ENCODE results near the gene ELMO1.

Gene ELMO1

GRCh38 chr7:36910401-36910800, 538.3 kb downstream of the ELMO1 start:
- TF ChIP-seq ZNF384 (IDR thresholded peaks at IDR 0.05) (no peak), FOXM1 (IDR thresholded peaks at IDR 0.05; ENCODE audit: borderline replicate concordance) (no peak), SP1 (IDR thresholded peaks at IDR 0.05) (no peak), NFRKB (IDR thresholded peaks at IDR 0.05) (no peak), FOXK2 (IDR thresholded peaks at IDR 0.05) (no peak), TARDBP (IDR thresholded peaks at IDR 0.05) (no peak), LEF1 (IDR thresholded peaks at IDR 0.05; ENCODE audit: borderline replicate concordance) (no peak), PKNOX1 (IDR thresholded peaks at IDR 0.05) (no peak), ELF4 (IDR thresholded peaks at IDR 0.05) (no peak), HDGF (IDR thresholded peaks at IDR 0.05; ENCODE audit: borderline replicate concordance) (no peak), FOXA1 (IDR thresholded peaks at IDR 0.05) (no peak), SUZ12 (IDR thresholded peaks at IDR 0.05) (no peak), L3MBTL2 (conservative IDR thresholded peaks at IDR 0.05) (no peak), CTBP1 (IDR thresholded peaks at IDR 0.05; ENCODE audit: borderline replicate concordance) (no peak), BHLHE40 (IDR thresholded peaks at IDR 0.05; ENCODE audit: borderline replicate concordance) (no peak), ARNT (IDR thresholded peaks at IDR 0.05) (no peak)
- ChIA-PET CTCF (no interaction called here), POLR2A (interaction anchor here (0.8 kb wide), 1 partner anchor 12 kb away, joined by 3 read pairs; no protein-coding TSS in a partner anchor)
- DNase-seq (ENCODE audit: extremely low spot score): no peak

DNA sequence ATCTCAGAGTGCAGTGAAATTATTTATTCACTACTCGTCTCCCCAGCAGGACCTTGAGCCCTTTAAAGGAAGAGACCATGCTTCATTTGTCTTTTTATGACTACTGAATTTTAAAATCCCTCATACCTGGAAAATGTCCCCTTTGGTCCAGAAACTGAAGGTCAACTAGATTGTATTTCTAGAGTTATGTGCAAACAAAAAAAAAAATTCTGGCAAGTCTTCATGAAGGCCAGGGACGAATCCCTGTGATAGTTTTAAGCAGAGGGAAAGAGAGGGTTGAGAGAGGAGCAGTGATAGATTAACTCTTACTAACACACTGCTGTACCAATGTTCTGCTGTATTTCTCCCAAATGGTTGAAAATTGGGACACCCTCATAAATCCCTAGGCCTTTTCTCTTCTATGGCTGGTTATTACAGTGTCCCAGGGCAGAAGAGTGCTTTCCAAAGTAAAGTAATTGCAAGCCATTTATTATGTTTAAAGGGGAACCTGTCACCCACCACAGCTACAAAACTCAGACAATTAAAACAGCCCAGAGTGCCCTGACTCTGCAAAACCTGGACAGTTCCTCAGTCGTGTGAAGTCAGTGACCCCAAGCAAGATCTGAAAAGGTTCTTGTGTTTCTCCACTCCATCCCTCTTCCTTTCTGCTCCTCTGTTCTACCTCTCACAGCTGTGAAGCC, 541.6 kb downstream of the ELMO1 start:
- POLR2A ChIA-PET: no interaction called here
- no peak for TF ChIP-seq FOXM1 (IDR thresholded peaks at IDR 0.05; ENCODE audit: borderline replicate concordance)
- TF ChIP-seq CTBP1 (IDR thresholded peaks at IDR 0.05; ENCODE audit: borderline replicate concordance): no peak
- no peak for TF ChIP-seq SUZ12 (IDR thresholded peaks at IDR 0.05)
- TF ChIP-seq NFRKB (IDR thresholded peaks at IDR 0.05): no peak
- TF ChIP-seq SP1 (IDR thresholded peaks at IDR 0.05): no peak
- TF ChIP-seq HDGF (IDR thresholded peaks at IDR 0.05; ENCODE audit: borderline replicate concordance): no peak
- TF ChIP-seq FOXK2 (IDR thresholded peaks at IDR 0.05): no peak
- no peak for TF ChIP-seq TARDBP (IDR thresholded peaks at IDR 0.05)
- TF ChIP-seq ZNF384 (IDR thresholded peaks at IDR 0.05): no peak
- TF ChIP-seq L3MBTL2 (conservative IDR thresholded peaks at IDR 0.05): no peak
- TF ChIP-seq LEF1 (IDR thresholded peaks at IDR 0.05; ENCODE audit: borderline replicate concordance): no peak
- no peak for TF ChIP-seq PKNOX1 (IDR thresholded peaks at IDR 0.05)
- TF ChIP-seq BHLHE40 (IDR thresholded peaks at IDR 0.05; ENCODE audit: borderline replicate concordance): no peak
- TF ChIP-seq FOXA1 (IDR thresholded peaks at IDR 0.05): no peak
- no peak for DNase-seq (ENCODE audit: extremely low spot score)

DNA sequence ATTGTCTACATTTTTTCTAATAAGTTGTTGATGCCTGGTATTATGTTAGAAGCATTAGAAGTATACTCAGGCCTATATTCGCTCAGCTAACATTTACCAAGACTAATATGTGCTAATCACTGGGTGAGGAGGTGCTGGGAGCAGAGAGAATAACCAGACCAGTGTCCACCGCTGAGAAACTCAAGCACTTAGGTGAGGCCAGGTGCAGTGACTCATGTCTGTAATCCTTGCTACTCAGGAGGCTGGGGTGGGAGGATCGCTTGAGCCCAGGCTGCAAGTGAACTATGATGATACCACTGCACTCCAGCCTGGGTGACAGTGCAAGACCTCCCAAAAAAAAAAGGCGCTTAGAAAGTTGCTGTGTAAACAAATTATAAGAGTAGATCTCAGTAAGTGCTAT, 542.2 kb downstream of the ELMO1 start:
- CTCF ChIA-PET: no interaction called here
- DNase-seq (ENCODE audit: extremely low spot score): no peak
- TF ChIP-seq ZNF384 (IDR thresholded peaks at IDR 0.05) (no peak), BHLHE40 (IDR thresholded peaks at IDR 0.05; ENCODE audit: borderline replicate concordance) (no peak), NFRKB (IDR thresholded peaks at IDR 0.05) (no peak), FOXA1 (IDR thresholded peaks at IDR 0.05) (no peak), FOXK2 (IDR thresholded peaks at IDR 0.05) (no peak), LEF1 (IDR thresholded peaks at IDR 0.05; ENCODE audit: borderline replicate concordance) (no peak), TARDBP (IDR thresholded peaks at IDR 0.05) (no peak), ELF4 (IDR thresholded peaks at IDR 0.05) (no peak), SP1 (IDR thresholded peaks at IDR 0.05) (no peak), SUZ12 (IDR thresholded peaks at IDR 0.05) (no peak), CTBP1 (IDR thresholded peaks at IDR 0.05; ENCODE audit: borderline replicate concordance) (no peak), HDGF (IDR thresholded peaks at IDR 0.05; ENCODE audit: borderline replicate concordance) (no peak)
- POLR2A ChIA-PET: no interaction called here

More for the DNA sequence above, 541.6 kb downstream of the ELMO1 start:
- CTCF ChIA-PET: no interaction called here

DNA sequence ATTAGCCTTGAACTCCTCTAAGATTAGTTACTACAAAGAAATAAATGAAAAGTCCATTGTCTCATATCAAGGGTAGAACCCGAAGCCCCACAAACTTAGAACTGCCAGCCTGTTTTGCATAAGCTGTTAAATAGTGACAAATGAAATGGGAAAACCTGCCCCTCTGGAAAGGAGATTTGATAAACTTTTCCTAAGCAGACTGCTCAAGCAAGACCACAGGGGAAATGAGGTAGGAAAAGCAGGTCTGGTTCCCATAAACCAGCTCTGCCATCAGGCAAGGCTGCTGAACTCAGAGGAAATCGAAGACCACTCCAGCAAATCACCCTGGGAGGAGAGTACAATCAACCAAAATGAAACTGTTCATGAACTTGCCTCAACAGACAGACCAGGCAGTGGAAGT, 542.8 kb downstream of the ELMO1 start:
- POLR2A ChIA-PET: no interaction called here

GRCh38 chr7:36904802-36905201, 543.9 kb downstream of the ELMO1 start:
- TF ChIP-seq BHLHE40 (IDR thresholded peaks at IDR 0.05; ENCODE audit: borderline replicate concordance) (no peak), NFRKB (IDR thresholded peaks at IDR 0.05) (no peak), PKNOX1 (IDR thresholded peaks at IDR 0.05) (no peak), TARDBP (IDR thresholded peaks at IDR 0.05) (no peak), ZNF384 (IDR thresholded peaks at IDR 0.05) (no peak), FOXA1 (IDR thresholded peaks at IDR 0.05) (no peak), L3MBTL2 (conservative IDR thresholded peaks at IDR 0.05) (no peak), HDGF (IDR thresholded peaks at IDR 0.05; ENCODE audit: borderline replicate concordance) (no peak), FOXM1 (IDR thresholded peaks at IDR 0.05; ENCODE audit: borderline replicate concordance) (no peak), SP1 (IDR thresholded peaks at IDR 0.05) (no peak), SUZ12 (IDR thresholded peaks at IDR 0.05) (no peak), LEF1 (IDR thresholded peaks at IDR 0.05; ENCODE audit: borderline replicate concordance) (no peak), FOXK2 (IDR thresholded peaks at IDR 0.05) (no peak), CTBP1 (IDR thresholded peaks at IDR 0.05; ENCODE audit: borderline replicate concordance) (no peak), ELF4 (IDR thresholded peaks at IDR 0.05) (no peak)
- ChIA-PET CTCF (no interaction called here), POLR2A (no interaction called here)
- no peak for DNase-seq (ENCODE audit: extremely low spot score)

More for the DNA sequence above, 542.8 kb downstream of the ELMO1 start:
- TF ChIP-seq ELF4 (IDR thresholded peaks at IDR 0.05) (no peak), FOXA1 (IDR thresholded peaks at IDR 0.05) (no peak), PKNOX1 (IDR thresholded peaks at IDR 0.05) (no peak), CTBP1 (IDR thresholded peaks at IDR 0.05; ENCODE audit: borderline replicate concordance) (no peak), NFRKB (IDR thresholded peaks at IDR 0.05) (no peak), L3MBTL2 (conservative IDR thresholded peaks at IDR 0.05) (no peak), TARDBP (IDR thresholded peaks at IDR 0.05) (no peak), SP1 (IDR thresholded peaks at IDR 0.05) (no peak), FOXK2 (IDR thresholded peaks at IDR 0.05) (no peak), HDGF (IDR thresholded peaks at IDR 0.05; ENCODE audit: borderline replicate concordance) (no peak), FOXM1 (IDR thresholded peaks at IDR 0.05; ENCODE audit: borderline replicate concordance) (no peak), ARNT (IDR thresholded peaks at IDR 0.05) (no peak), ZNF384 (IDR thresholded peaks at IDR 0.05) (no peak), BHLHE40 (IDR thresholded peaks at IDR 0.05; ENCODE audit: borderline replicate concordance) (no peak)
- CTCF ChIA-PET: no interaction called here
- DNase-seq (ENCODE audit: extremely low spot score): no peak
